Ovary (tissue), 10 donors: Measurements from ENCODE around the gene ACSM6. TPM values are rescaled to one million over a fixed set of nuclear protein-coding genes. Genes with fewer than 3 reads are reported as not detected.

Source experiments
- DNase-seq, 5 donors: peaks; one replicate each; pipeline ENCODE4 v3.0.0-alpha.2; 2019 to 2020
- H3K27ac ChIP-seq, 2 donors: fragments of 200-600 bp; one replicate each; pipeline versions ENCODE4 v1.5.1 to v1.8.0; 2019 to 2022
- H3K27me3 ChIP-seq: fragments of 200-600 bp; one replicate; pipeline ENCODE4 v1.8.0; 2022
- H3K36me3 ChIP-seq: fragments of 200-600 bp; sonication (generic); one replicate; pipeline ENCODE4 v1.5.1; 2019
- H3K4me1 ChIP-seq: one replicate; pipeline ENCODE4 v1.8.1; 2013; ENCODE audit warnings: mild to moderate bottlenecking, moderate library complexity; ENCODE audit not compliant: insufficient read depth
- H3K4me3 ChIP-seq: fragments of 200-600 bp; sonication (generic); one replicate; pipeline ENCODE4 v1.5.1; 2017
- H3K9me3 ChIP-seq, 2 donors: fragments of 200-600 bp in 1 of 2; sonication (generic) in 1 of 2; one replicate each; pipeline versions ENCODE4 v1.5.1 to v1.8.1; 2013 to 2019; ENCODE audit warnings: mild to moderate bottlenecking in 1 of 2, moderate library complexity in 1 of 2
- EP300 ChIP-seq: sonication (generic); formaldehyde crosslinking; IDR thresholded peaks from one replicate; pipeline ENCODE4 v1.6.1; 2017; ENCODE audit warnings: antibody characterized with exemption
- POLR2A ChIP-seq: fragments of 450-650 bp; IDR thresholded peaks from one replicate; pipeline ENCODE4 v1.6.1; 2017; ENCODE audit warnings: antibody characterized with exemption, mild to moderate bottlenecking, moderate library complexity
- WGBS, 3 donors: extraction: QIAGEN DNeasy Blood & Tissue Kit in 1 of 3; methylation state at CpG; one replicate each; pipeline versions ENCODE4 v1.1.5 to v1.1.7; 2013 to 2017; 5-methylcytosine and 5-hydroxymethylcytosine counted together
- intact Hi-C, 4 donors: fragments of 100-400 bp; cut with DNase I; formaldehyde crosslinking; loops; one replicate each; pipeline versions ENCODE4 v1.11.0 to v1.15.1; 2022 to 2023
- long read RNA-seq, 3 donors: library from polyadenylated mRNA in 2 of 3; unstranded in 2 of 3; transcript quantifications; one replicate each; pipeline ENCODE4 v2.0.0 and lab custom pipeline, GENCODE V29; 2021 to 2026
- polyA plus RNA-seq, 2 donors: library from polyadenylated mRNA; stranded (reverse); fragments of 200-250 nt in 1 of 2; fragments of 350-450 nt in 1 of 2; fragmentation: Illumina TruSeq in 1 of 2; extraction: RNeasy Lipid Tissue Mini Kit (QIAGEN cat#74804) in 1 of 2; gene quantifications; one replicate each; pipeline ENCODE4 v1.2.3, GENCODE V29; 2013 to 2014
- total RNA-seq, 7 donors: library from RNA; depleted of rRNA in 2 of 7; stranded (reverse); fragments of >200 nt in 2 of 7; fragmentation: NEBNext Ultra II Directional in 3 of 7; extraction: Animal tissue kit (Norgen Biotek cat#: 25700) in 3 of 7; gene quantifications; one replicate each; pipeline versions ENCODE4 v1.1.0 to v1.2.4, GENCODE V29; 2016 to 2023
- TF ChIP-seq, protein P1 (sequence below), 3 donors: fragments of 450-650 bp in 2 of 3; fragments of 200-600 bp in 1 of 3; IDR thresholded peaks; one replicate each; pipeline versions ENCODE4 v1.5.1 to v1.8.0; 2016 to 2022; ENCODE audit warnings: antibody characterized with exemption in 3 of 3, mild to moderate bottlenecking in 1 of 3
- donor health status: DM: no; HTN: no; CAD: no; lungs with moderate emphysema.
- donor health status: DM: no; HTN: no; CAD: no.
- donor health status: Bipolar disorder and iron deficiency.
- donor health status: DM: yes; HTN: yes; CAD: no.
- donor health status: DM: no; HTN: no; CAD: no.
- donor health status: DM: yes; HTN: yes; CAD: no.

Gene ACSM6, protein sequence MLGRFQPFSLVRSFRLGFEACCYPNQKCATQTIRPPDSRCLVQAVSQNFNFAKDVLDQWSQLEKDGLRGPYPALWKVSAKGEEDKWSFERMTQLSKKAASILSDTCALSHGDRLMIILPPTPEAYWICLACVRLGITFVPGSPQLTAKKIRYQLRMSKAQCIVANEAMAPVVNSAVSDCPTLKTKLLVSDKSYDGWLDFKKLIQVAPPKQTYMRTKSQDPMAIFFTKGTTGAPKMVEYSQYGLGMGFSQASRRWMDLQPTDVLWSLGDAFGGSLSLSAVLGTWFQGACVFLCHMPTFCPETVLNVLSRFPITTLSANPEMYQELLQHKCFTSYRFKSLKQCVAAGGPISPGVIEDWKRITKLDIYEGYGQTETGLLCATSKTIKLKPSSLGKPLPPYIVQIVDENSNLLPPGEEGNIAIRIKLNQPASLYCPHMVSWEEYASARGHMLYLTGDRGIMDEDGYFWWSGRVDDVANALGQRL
- total RNA-seq (under 1 TPM in 1 of 7 donors, not detected in 6; 0.13 TPM), polyA plus RNA-seq (not detected)
- long read RNA-seq, donor 1, result 0 reads
- long read RNA-seq, donor 2, result 0 reads
- long read RNA-seq, donor 3, result 0 reads

- no peak for DNase-seq
- H3K36me3 ChIP-seq, result no peaks in the 10 kb centered on the region
- no peaks in the 10 kb centered on the region for H3K4me1 ChIP-seq
- intact Hi-C loops, result no loop called here
- H3K27ac ChIP-seq, result no peak within 1 kb of the TSS
- no peaks in the 10 kb centered on the region for H3K27me3 ChIP-seq
- TF ChIP-seq EP300 (no peak), POLR2A (no peak)
- TF ChIP-seq, protein P1, sequence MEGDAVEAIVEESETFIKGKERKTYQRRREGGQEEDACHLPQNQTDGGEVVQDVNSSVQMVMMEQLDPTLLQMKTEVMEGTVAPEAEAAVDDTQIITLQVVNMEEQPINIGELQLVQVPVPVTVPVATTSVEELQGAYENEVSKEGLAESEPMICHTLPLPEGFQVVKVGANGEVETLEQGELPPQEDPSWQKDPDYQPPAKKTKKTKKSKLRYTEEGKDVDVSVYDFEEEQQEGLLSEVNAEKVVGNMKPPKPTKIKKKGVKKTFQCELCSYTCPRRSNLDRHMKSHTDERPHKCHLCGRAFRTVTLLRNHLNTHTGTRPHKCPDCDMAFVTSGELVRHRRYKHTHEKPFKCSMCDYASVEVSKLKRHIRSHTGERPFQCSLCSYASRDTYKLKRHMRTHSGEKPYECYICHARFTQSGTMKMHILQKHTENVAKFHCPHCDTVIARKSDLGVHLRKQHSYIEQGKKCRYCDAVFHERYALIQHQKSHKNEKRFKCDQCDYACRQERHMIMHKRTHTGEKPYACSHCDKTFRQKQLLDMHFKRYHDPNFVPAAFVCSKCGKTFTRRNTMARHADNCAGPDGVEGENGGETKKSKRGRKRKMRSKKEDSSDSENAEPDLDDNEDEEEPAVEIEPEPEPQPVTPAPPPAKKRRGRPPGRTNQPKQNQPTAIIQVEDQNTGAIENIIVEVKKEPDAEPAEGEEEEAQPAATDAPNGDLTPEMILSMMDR (IDR thresholded peaks at IDR 0.05), result no peak
- WGBS, 3 donors, result 83 to 93% (median 86%) methylated on average over 1 of the region's 1 CpG
- no peaks in the 10 kb centered on the region for H3K9me3 ChIP-seq
- no peak within 1 kb of the TSS for H3K4me3 ChIP-seq
Observed at GRCh38 chr10:95193944-95194343, at the start of gene ACSM6. Gene ACSM6, plus strand, starts transcription at chr10:95194238. Its CDS starts 248 bp downstream, at chr10:95194486.

- Histone ChIP-seq H3K9me3 (no peaks in the 10 kb centered on the region), H3K4me1 (no peaks in the 10 kb centered on the region), H3K27me3 (no peaks in the 10 kb centered on the region), H3K4me3 (no peak overlapping the region), H3K27ac (no peak overlapping the region), H3K36me3 (no peaks in the 10 kb centered on the region)
- no peak for DNase-seq
- WGBS, 3 donors, result 82 to 86% (median 86%) methylated on average over 4 of the region's 4 CpGs
- TF ChIP-seq POLR2A (no peak), EP300 (no peak)
- TF ChIP-seq, protein P1 (IDR thresholded peaks at IDR 0.05), result no peak
- intact Hi-C loops, result no loop called here
Observed at GRCh38 chr10:95168694-95169093, 25.3 kb upstream of the ACSM6 start.

DNA sequence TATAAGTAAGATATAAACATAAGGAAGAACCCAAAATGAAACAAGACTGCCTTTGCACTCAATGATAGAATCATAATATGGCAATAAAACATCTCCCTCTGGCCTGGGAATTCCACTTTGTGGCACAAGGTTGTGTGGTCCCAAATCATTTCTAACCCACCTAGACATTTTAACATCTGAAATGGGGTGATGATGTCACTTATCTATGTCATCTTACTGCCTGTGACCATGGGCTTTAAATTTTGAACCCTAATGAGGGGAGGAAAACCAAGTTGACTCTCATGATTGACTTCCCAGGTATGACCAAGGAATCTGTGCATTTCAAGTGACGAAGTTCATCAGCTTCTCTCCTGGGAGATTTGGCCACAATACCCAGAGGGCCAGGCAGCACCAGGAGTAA is 24.5 kb upstream of the ACSM6 start:
- WGBS, 3 donors, result 94 to 100% (median 95%) methylated on average over 1 of the region's 1 CpG
- intact Hi-C loops, result no loop called here
- no peak for DNase-seq

GRCh38 chr10:95170790-95171189 is 23.2 kb upstream of the ACSM6 start:
- no peak overlapping the region for H3K27ac ChIP-seq
- no peaks in the 10 kb centered on the region for H3K27me3 ChIP-seq
- WGBS, 3 donors, result 66 to 82% (median 72%) methylated on average over 2 of the region's 2 CpGs
- no peak for TF ChIP-seq POLR2A
- no peak for TF ChIP-seq EP300
- TF ChIP-seq, protein P1 (IDR thresholded peaks at IDR 0.05), result no peak
- DNase-seq, result no peak
- no peaks in the 10 kb centered on the region for H3K4me1 ChIP-seq
- no peaks in the 10 kb centered on the region for H3K9me3 ChIP-seq
- intact Hi-C loops, result no loop called here
- H3K4me3 ChIP-seq, result no peak overlapping the region
- H3K36me3 ChIP-seq, result no peaks in the 10 kb centered on the region

More for the DNA sequence above, 24.5 kb upstream of the ACSM6 start:
- no peaks in the 10 kb centered on the region for H3K36me3 ChIP-seq
- no peak overlapping the region for H3K4me3 ChIP-seq
- no peaks in the 10 kb centered on the region for H3K9me3 ChIP-seq
- no peak for TF ChIP-seq POLR2A
- TF ChIP-seq, protein P1 (IDR thresholded peaks at IDR 0.05), result no peak
- TF ChIP-seq EP300, result no peak
- H3K4me1 ChIP-seq, result no peaks in the 10 kb centered on the region
- H3K27me3 ChIP-seq, result no peaks in the 10 kb centered on the region
- no peak overlapping the region for H3K27ac ChIP-seq
